GM18951 (cell line): ENCODE data around the gene LRP1B.

Experiments
- POLR2A ChIP-seq: IDR thresholded peaks from 4 replicates; pipeline ENCODE4 v1.6.1; 2011; ENCODE audit warnings: mild to moderate bottlenecking; ENCODE audit not compliant: insufficient read length, insufficient read depth; ENCODE audit errors: extremely low read depth
- in situ Hi-C: fragments of 300-500 bp; cut with MboI; formaldehyde crosslinking; loops from one replicate; pipeline ENCODE4 v1.12.0; 2022; ENCODE audit warnings: low sequenced_read_pairs, mixed read lengths, inconsistent platforms; ENCODE audit not compliant: unreplicated experiment

The LRP1B gene

GRCh38 chr2:141925511-141925910 is 205.3 kb downstream of the LRP1B start:
- no peak for TF ChIP-seq POLR2A
- in situ Hi-C loops = no loop called here

- in situ Hi-C loops = no loop called here
- TF ChIP-seq POLR2A = no peak
These were observed 207.2 kb downstream of the LRP1B start for GRCh38 chr2:141923657-141924056.

- no peak for TF ChIP-seq POLR2A
- in situ Hi-C loops = no loop called here
These were observed 219.2 kb downstream of the LRP1B start for GRCh38 chr2:141911485-141912066.

GRCh38 chr2:141906678-141907077 is 224.1 kb downstream of the LRP1B start:
- in situ Hi-C loops = no loop called here

GRCh38 chr2:141900826-141901225 is 230.0 kb downstream of the LRP1B start:
- in situ Hi-C loops = no loop called here
- no peak for TF ChIP-seq POLR2A

More at GRCh38 chr2:141906678-141907077, 224.1 kb downstream of the LRP1B start:
- no peak for TF ChIP-seq POLR2A

- TF ChIP-seq POLR2A = no peak
- in situ Hi-C loops = no loop called here
These were observed 231.1 kb downstream of the LRP1B start for GRCh38 chr2:141899740-141900139.

GRCh38 chr2:141889788-141890187 is 241.0 kb downstream of the LRP1B start:
- TF ChIP-seq POLR2A = no peak
- in situ Hi-C loops = no loop called here

- in situ Hi-C loops = no loop called here
These were observed 241.7 kb downstream of the LRP1B start for GRCh38 chr2:141888987-141889555.

GRCh38 chr2:141887363-141887762 is 243.5 kb downstream of the LRP1B start:
- TF ChIP-seq POLR2A = no peak
- in situ Hi-C loops = no loop called here

More at GRCh38 chr2:141888987-141889555, 241.7 kb downstream of the LRP1B start:
- no peak for TF ChIP-seq POLR2A

GRCh38 chr2:141878016-141878415 is 252.8 kb downstream of the LRP1B start:
- TF ChIP-seq POLR2A = no peak

GRCh38 chr2:141871913-141872634 is 258.7 kb downstream of the LRP1B start:
- in situ Hi-C loops = no loop called here
- no peak for TF ChIP-seq POLR2A

More at GRCh38 chr2:141878016-141878415, 252.8 kb downstream of the LRP1B start:
- in situ Hi-C loops = no loop called here

GRCh38 chr2:141869572-141869971 is 261.2 kb downstream of the LRP1B start:
- in situ Hi-C loops = no loop called here

GRCh38 chr2:141863964-141864363 is 266.9 kb downstream of the LRP1B start:
- TF ChIP-seq POLR2A = no peak
- in situ Hi-C loops = no loop called here

More at GRCh38 chr2:141869572-141869971, 261.2 kb downstream of the LRP1B start:
- TF ChIP-seq POLR2A = no peak

- in situ Hi-C loops = no loop called here
- TF ChIP-seq POLR2A = no peak
These were observed 274.4 kb downstream of the LRP1B start for GRCh38 chr2:141856215-141856919.

- in situ Hi-C loops = no loop called here
- no peak for TF ChIP-seq POLR2A
These were observed 282.6 kb downstream of the LRP1B start for GRCh38 chr2:141848191-141848590.
